HG03354 (cell line): ENCODE results near the gene GATAD2B.
"Not testable (repeated sequence)": the region's sequence is repeated elsewhere in the genome, so short reads cannot be mapped to it uniquely, and the experiment has no call there.

Experiments used
- ATAC-seq: cut with Tn5 transposase; IDR thresholded peaks from one replicate; pipeline ENCODE4 v1.9.1; 2021; ENCODE audit warnings: mild to moderate bottlenecking; ENCODE audit not compliant: unreplicated experiment, poor library complexity, severe bottlenecking

Gene GATAD2B

DNA sequence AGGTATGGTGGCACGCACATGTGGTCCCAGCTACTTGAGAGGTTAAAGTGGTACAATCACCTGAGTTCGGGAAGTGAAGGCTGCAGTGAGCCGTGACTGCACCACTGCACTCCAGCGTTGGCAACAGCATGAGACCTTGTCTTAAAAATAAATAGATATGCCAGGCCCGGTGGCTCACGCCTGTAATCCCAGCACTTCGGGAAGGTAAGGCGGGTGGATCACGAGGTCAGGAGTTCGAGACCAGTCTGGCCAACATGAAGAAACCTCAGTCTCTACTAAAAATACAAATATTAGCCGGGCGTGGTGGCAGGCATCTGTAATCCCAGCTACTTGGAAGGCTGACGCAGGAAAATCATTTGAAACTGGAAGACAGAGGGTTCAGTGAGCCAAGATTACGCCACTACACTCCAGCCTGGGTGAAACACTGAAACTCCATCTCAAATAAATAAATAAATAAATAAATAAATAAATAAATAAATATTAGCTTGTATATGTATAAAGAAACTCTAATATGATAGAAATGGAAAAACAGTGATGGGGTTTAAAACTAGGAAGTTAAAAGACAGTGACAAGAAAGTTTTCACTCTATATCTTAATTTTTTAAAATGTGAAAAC, 18.8 kb downstream of the GATAD2B start:
- ATAC-seq = no peak

DNA sequence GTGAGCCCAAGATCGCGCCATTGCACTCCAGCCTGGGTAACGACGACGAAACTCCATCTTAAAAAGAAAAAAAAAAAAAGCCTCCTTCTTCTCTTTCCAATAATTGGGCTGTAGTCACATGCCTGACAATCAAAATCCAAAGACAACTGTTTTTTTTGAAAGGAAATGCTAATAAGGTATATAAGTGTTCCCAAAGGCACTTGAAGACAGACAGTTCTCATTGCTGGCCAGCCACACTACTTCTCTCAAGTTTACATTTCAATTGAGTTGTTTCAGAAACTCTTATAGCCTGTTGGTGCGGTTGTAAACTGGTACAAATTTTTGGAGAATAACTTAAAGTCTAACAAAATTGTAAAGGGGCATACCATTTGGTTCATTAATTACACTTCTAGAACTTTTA, 23.3 kb downstream of the GATAD2B start:
- ATAC-seq = no peak

DNA sequence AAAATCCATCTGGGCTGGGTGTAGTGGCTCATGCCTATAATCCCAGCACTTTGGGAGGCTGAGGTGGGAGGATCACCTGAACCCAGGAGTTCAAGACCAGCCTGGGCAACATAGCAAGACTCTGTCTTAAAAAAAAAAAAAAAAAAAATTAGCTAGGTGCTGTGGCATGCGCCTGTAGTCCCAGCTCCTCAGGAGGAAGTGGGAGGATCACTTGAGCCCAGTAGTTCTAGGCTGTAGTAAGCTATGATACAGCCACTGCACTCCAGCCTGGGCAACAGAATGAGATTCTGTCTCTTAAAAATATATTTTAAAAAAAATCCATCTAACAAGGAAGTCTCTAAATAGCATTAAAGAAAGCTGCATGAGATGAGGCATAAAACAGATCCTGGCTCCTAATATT, 26.9 kb downstream of the GATAD2B start:
- ATAC-seq = not testable (repeated sequence)

DNA sequence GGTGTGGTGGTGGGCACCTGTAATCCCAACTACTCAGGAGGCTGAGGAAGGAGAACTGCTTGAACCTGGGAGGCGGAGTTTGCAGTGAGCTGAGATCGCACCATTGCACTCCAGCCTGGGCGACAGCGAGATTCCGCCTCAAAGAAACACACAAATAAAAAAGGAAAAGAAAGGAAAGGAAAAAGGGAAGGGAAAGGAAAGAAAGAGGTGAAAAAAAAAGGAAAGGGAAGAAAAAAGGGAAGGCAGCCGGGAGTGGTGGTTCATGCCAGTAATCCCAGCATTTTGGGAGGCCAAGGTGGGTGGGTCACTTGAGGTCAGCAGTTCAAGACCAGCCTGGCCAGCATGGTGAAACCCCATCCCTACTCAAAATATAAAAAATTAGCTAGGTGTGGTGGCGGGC, 31.7 kb downstream of the GATAD2B start:
- not testable (repeated sequence) for ATAC-seq

DNA sequence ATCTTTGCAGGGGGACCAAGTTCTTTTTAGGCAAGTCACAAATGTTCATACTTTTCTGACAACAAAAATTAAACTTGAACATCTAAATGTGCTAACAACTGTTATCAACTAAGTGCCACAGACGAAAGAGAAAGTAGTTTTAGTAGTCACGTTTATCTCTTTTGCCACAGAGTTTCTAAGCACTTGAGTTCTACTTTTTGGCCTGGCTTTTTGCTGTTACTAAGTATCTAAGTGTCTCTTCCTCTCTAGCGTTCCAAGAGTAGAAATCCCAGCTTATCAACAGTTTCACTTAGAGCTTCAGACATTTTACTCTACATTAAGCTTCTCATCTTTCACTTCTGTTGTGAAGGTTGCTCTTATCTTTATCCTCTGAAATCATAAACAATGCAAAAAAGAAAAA, 34.2 kb downstream of the GATAD2B start:
- ATAC-seq = no peak

DNA sequence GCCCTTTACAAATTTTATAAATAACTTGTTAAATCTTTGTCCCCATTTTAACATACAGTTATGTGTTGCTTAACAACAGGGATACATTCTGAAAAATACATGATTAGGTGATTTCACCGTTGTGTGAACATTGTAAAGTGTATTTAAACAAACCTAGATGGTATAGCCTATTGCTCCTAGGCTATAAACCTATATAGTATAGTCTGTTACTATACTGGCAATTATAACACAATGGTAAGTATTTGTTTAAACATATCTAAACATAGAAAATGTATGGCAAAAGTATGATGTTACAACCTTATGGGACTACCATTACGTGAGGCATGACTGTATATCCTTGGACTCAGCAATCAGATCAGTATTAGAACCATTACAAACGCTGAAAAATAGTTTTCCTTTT, 36.6 kb downstream of the GATAD2B start:
- no peak for ATAC-seq

DNA sequence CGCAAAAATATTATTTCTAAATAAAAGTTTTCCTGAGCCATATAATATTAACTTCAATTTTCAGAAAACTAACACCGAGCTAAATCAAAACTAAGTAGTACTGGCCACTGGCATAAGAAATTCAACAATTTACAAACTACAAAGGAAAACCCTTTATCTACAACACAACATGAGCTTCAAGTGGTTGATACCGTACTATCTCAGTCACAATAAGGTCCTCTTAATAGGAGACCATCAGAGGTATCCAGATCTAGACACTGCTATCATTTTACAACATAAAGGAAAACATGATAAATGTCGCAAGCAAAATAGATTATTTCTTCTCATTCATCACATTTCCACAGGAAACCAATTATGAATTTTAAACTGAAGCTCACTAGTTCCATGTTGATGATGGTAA, 39.5 kb downstream of the GATAD2B start:
- no peak for ATAC-seq

DNA sequence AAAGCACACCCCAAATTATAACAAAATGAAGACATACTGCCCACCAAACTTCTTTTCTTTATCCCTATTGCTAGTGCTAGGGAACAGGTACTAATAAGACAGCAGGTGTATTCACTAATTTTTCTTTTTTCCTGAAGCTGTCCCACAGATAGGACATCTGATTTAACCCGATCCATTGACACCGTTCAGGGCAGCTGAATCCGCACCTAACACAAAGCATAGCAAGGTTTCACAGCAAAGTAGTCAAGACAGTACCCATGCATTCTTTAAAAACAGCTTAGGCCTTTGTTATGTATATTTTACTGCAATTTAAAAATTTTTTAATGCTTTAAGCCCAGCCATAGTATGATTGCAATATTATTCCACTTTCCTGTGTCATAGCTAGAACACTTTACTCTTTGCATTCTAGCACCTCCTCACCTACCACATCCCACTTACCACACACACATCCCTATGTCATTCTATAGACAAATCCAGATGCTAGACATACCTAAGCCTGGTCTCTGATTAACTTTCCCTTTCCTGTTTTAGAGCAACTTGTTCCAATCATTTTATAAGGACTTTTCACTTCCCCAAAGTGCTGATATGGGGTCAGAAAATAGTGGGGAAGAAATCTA, 40.4 kb downstream of the GATAD2B start:
- ATAC-seq = no peak

DNA sequence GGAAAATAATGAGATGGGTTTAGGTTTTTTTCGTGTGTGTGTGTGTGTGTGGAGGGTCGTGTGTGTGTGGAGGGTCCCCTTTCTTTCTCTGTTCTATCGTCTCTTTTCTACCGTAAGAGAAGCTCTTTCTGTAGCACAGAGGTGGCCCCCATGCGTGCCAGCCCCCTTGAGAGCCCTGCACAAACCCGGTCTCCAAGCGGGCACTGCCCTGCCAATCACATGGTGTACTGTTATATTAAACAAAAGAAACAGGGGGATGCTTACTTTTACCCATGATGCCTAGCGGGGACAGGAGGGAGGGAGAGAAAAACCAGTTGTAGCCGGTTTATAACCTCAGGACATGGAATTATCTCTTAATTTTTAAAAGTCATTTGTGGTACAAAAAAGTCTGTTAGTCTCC, 41.0 kb downstream of the GATAD2B start:
- no peak for ATAC-seq

DNA sequence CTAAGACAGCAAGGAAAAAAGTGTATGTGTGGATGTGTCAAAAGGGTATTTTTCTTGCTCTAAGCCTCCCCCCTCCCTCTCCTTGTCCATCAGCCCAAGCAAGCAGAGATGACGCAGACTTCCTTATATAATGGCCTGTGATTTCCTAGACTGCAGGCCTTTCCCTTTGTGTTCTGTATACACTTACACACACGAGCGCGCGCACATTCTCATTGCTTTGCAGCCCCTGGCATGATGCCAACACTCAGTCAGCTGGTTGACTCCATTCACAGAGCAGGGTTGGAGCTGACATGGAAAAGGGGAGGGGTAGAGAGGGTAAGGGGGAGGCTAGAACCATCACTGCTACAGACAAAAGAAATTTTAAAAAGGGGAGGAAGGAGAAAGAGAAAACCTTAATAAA, 41.8 kb downstream of the GATAD2B start:
- ATAC-seq = no peak

DNA sequence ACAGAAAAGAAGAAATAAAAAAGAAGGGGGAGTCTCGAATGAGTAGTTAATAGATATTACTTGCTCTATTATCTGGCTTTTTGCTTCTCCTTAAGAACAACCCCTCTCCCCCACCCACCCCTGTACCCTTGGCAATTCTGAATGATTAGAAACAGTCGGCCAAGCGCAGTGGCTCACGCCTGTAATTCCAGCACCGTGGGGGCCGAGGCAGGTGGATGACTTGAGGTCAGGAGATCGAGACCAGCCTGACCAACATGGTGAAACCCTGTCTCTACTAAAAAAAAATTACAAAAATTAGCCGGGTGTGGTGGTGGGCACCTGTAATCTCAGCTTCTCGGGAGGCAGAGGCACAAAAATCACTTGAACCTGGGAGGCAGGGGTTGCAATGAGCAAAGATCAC, 42.7 kb downstream of the GATAD2B start:
- no peak for ATAC-seq

DNA sequence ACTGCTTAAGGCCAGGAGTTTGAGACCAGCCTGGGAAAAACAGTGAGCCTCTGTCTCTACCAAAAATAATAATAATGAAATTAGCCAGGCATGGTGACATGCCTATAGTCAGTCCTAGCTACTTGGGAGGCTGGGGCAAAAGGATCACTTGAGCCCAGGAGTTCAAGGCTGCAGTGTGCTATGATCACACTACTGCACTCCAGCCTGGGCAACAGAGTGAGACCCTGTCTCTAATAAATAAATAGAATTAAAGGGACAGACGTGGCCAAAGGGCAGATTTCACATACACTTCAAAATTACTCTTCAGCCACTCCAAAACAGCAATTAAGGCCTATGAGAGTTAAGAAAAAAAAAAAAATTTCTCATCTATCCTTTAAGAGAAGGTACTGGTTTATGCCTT, 45.7 kb downstream of the GATAD2B start:
- no peak for ATAC-seq

DNA sequence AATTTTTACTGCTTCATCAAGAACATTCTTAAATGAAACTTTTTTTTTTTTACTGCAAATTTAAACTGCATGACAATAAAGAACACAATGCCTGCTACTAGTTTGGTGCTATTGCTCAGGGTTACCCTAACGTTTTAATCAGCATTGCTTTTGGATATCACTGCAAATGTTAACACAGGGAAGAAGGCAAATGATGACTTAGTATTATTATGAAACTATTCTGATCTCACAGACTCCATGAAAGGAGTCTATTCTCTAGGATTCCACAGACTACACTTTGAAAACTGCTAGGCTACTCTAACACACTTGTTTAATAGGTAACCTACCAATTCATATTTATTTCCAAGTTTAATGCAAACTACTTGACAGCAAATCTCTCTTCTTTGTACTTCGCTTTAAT, 49.8 kb downstream of the GATAD2B start:
- ATAC-seq = no peak

DNA sequence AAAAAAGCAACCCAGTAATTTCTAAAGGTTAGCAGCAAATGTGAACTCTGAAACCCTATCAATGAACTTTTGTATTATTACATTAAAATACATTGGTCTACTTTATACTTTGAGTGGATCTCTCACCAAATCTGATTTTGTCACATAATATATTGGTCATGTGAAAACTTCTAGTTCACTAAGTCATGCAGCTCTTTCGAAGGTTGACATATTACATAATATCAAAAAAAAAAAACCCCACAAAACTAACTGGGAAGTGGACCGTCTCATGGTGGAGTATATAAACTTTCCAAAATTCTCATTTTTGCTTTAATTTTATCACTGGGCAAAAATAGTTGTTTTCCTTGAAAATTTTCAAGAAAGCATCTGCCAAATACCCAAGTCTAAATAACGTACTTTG, 50.4 kb downstream of the GATAD2B start:
- ATAC-seq = no peak

DNA sequence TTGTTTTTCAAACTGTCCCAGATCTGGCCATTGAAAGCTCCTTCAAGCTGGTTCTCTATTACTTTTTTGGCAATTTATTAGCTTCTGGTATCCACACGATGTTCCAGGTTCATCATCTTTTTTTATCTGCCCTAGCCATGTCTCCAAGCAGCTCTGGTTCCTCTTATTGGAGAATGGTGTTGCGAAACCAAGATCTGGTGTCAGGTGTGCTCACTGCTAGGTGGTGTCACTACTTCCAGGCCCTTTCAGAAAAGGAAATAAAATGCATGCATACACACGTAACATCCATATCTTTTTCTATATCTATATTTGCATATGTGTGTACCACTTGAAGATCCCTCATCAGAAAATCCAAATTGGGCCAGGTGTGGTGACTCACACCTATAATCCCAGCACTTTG, 53.3 kb downstream of the GATAD2B start:
- ATAC-seq = no peak

DNA sequence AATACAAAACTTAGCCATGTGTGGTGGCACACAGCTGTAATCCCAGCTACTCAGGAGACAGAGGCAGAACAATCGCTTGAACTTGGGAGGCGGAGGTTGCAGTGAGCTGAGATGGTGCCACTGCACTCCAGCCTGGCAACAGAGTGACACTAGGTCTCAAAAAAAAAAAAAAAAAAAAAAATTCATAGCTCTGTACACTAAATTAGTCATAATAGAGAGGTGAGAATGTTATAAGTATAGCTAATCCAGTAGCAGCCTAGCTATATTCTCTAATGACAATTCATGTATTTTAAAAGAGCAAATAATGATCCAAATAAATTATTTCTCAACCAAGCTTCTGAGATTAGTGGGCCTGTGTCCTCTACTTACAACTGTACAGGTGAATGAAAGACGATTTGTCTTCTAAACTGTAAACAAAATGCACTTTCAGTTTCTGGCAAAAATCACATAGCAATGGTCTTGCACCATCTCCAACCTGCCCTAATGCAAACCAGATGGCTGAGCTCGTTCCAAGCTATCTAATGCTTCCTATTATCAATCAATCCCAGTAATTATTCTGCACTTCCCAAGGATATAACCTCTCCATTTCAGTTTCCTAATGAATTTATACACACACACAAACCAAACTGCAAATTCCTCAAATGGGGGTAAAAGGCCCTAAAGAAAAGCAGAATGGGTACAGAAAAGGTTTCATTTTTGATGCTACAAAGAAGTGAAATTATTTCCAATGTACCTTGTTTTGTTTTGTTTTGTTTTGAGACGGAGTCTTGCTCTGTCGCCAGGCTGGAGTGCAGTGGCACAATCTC, 56.5 kb downstream of the GATAD2B start:
- peak; percentile 69 for ATAC-seq

DNA sequence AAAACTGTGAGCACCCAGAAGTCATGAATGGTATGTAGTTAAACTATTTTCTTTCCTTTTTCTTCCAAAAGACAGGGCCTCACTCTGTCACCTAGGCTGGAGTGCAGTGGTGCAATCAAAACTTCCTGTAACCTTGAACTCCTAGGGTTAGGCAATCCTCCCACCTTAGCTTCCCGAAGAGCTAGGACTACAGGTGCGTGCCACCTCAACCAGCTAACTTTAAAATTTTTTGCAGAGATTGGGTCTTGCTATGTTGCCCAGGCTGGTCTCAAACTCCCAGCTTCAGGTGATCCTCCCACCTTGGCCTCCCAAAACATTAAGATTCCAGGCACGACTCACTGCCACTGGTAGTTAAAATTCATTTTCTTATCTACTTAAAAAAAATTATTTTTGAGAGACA, 62.5 kb downstream of the GATAD2B start:
- no peak for ATAC-seq

DNA sequence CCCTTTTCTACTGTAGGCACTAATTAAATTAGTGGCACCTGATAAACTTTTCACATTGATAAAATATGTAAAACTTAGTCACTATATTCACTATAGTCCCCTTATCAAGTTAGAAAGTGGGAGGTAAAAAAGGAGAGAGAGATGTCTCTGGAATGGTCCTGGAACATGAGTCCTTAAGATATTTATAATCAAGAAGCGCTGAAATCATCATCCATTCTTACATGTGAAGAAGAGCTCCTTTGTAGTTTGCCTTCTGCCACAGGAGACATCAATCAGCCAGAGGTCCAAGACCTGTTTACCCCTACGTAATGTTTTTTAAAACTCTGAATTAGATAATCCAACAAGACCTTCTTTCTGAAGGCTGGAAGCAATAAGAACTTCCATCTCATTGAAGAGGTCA, 65.3 kb downstream of the GATAD2B start:
- no peak for ATAC-seq

DNA sequence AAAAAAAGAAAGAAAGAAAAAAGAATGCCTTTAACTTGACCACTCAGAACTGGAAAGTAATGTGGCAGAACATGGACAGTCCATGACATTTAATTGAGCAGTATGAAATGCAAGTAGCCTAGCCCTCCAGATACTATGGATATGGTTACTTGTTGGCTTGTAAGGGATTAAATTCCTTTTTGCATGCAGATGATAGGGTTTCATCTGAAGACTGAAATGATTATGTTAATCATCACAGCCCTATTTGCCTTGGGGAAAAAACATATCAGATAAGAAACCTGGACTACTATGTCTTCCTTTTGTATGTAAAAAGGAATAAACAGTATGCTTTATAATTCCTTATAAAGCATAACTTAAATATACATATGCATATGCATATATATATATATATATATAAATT, 66.0 kb downstream of the GATAD2B start:
- ATAC-seq = no peak

DNA sequence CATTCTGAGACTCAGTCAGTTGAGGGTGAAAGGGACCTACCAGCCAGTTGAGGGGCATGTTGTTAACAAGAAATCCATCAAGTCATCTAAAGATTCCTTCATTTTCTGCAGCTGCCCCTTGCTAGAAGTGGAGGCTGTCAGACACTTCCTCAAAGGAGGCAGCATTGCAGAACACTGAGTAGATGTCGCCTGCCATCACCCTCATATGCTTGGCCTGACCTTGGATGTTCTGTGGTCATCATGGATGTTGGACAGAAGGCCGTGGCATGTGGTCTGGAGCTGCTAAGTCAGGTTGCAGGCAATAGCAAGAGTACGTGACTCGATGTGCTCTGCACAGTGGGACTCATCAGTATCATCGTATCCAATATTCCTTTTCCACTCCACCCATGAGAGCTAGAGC, 70.6 kb downstream of the GATAD2B start:
- ATAC-seq = no peak

DNA sequence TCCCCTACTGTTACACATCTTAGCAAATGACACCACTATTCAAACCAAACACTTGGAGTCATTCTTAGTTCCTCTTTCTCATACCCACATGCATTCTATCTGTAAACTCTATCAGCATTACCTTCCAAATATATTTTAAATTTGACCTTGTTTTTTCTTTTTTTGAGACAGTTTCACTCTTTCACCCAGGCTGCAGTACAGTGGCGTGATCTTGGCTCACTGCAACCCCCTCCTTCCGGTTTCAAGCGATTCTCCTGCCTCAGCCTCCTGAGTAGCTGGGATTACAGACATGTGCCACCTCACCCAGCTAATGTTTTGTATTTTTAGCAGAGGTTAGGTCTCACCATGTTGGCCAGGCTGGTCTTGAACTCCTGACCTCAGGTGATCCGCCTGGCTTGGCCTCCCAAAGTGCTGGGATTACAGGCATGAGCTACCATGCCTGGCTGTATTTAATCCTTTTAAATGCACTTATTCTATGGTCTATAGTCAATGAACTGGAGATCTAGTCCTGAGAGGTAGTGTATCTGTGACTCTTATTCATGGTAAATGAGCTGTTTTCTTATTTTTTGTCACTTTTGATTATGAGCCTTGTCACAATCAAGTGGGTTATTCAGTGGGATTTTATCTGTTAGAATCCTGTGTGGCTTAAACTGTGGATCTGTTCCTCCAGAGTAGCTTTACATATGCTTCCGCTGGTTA, 73.1 kb downstream of the GATAD2B start:
- peak; percentile 82 for ATAC-seq
